ENCODE results near the gene RBM4. TPM values are rescaled to one million over a fixed set of nuclear protein-coding genes. Genes with fewer than 3 reads are reported as not detected.
A peak's percentile ranks its signal among the peaks of the same experiment; 100 is the strongest.

Gene RBM4
- polyA plus RNA-seq, 1 experiment, result 183 TPM

DNA sequence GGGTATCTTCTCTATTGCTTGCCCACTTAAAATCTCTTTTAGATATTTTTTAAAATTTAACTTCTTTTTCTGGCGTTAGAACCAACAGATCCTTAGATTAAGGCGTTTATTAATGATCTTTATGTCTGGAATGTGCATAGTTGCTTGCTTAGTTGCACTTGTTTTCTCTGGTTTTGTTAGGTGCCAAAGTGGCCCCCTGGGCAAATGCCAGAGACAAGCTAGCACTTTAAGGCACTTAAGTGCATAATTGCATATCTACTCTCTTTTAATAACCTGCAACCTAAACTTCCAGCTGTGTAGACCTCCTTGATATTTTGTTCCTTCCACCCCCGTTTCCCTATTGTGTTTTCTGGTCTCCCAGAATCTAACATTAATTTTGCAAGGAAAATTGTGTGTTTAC is 3.3 kb downstream of the RBM4 start:
- Histone ChIP-seq H3K27me3 (ENCODE audit: control insufficient read depth, insufficient read depth, low read length) (no peaks in the 10 kb centered on the region), H3K4me3 (ENCODE audit: low read depth, low read length) (peak overlapping the region; percentile 70), H3K36me3 (ENCODE audit: control insufficient read depth, insufficient read depth, low read length) (peaks cover 24% of the 10 kb centered on the region)
- ChIA-PET CTCF (no interaction called here), POLR2A (no interaction called here)
- TF ChIP-seq CTCF (IDR thresholded peaks at IDR 0.05; ENCODE audit: insufficient read depth, low read depth, low read length), result no peak
- no peak for DNase-seq (ENCODE audit: low read depth)

DNA sequence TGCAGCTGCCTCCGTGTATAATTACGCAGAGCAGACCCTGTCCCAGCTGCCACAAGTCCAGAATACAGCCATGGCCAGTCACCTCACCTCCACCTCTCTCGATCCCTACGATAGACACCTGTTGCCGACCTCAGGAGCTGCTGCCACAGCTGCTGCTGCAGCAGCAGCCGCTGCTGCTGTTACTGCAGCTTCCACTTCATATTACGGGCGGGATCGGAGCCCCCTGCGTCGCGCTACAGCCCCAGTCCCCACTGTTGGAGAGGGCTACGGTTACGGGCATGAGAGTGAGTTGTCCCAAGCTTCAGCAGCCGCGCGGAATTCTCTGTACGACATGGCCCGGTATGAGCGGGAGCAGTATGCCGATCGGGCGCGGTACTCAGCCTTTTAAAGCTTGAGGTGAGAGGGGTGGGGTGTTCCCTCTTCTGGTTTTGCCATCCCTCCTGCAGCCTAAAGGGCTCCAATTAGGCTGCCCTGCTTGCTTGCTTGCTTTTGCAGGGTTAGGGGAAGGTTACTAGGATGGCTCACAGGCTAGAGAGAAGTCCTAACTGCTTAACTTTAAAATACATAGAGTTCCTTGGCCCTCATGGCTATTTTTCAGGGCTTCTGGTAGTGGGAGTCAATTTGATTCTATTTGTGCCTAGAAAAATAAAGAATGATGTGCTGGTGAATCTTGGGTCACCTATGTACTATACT is 5.4 kb downstream of the RBM4 start:
- Histone ChIP-seq H3K36me3 (ENCODE audit: control insufficient read depth, insufficient read depth, low read length) (peaks cover 24% of the 10 kb centered on the region), H3K4me3 (ENCODE audit: low read depth, low read length) (no peak overlapping the region), H3K27me3 (ENCODE audit: control insufficient read depth, insufficient read depth, low read length) (no peaks in the 10 kb centered on the region)
- POLR2A ChIA-PET, result no interaction called here
- DNase-seq (ENCODE audit: low read depth), result no peak
- CTCF ChIA-PET, result no interaction called here
- no peak for TF ChIP-seq CTCF (IDR thresholded peaks at IDR 0.05; ENCODE audit: insufficient read depth, low read depth, low read length)

DNA sequence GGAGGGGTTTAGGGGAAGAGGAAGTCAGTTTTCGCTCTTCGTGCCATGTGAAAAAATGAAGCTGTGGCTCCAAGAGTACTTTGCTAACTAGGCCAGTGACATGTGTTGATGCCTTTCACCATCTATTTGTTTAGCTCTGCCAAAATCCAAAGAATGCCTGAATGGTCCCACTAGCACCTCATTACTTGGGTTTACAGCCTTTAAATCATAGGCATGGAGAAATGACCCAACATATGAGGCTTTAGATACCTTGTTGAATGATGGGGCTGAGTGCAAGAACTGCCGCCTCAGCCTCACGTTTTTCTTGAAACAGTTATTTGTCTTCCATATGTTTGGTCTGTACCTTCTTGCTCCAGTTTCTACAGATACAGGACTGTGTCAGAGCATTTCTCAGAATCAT is 8.3 kb downstream of the RBM4 start:
- POLR2A ChIA-PET, result interaction anchor here (0.5 kb wide), 1 partner anchor 31 kb away, joined by 3 read pairs; the partner anchor contains the start of gene RBM14
- Histone ChIP-seq H3K4me3 (ENCODE audit: low read depth, low read length) (no peak overlapping the region), H3K27me3 (ENCODE audit: control insufficient read depth, insufficient read depth, low read length) (no peaks in the 10 kb centered on the region), H3K36me3 (ENCODE audit: control insufficient read depth, insufficient read depth, low read length) (peaks cover 18% of the 10 kb centered on the region)
- no peak for TF ChIP-seq CTCF (IDR thresholded peaks at IDR 0.05; ENCODE audit: insufficient read depth, low read depth, low read length)
- DNase-seq (ENCODE audit: low read depth), result no peak
- CTCF ChIA-PET, result interaction anchor here (1.2 kb wide), 1 partner anchor 15 kb away, joined by 3 read pairs; no protein-coding TSS in a partner anchor

GRCh38 chr11:66649903-66650302 is 11.4 kb downstream of the RBM4 start:
- POLR2A ChIA-PET, result interaction anchor here (0.5 kb wide), 1 partner anchor 10 kb away, joined by 3 read pairs; no protein-coding TSS in a partner anchor
- CTCF ChIA-PET, result interaction anchor here (1.0 to 1.4 kb wide), 2 partner anchors 11 to 13 kb away, joined by 3 read pairs; partner anchors contain the start of gene RBM4
- no peak for DNase-seq (ENCODE audit: low read depth)
- H3K27me3 ChIP-seq (ENCODE audit: control insufficient read depth, insufficient read depth, low read length), result no peaks in the 10 kb centered on the region
- no peak overlapping the region for H3K4me3 ChIP-seq (ENCODE audit: low read depth, low read length)
- peaks cover 8% of the 10 kb centered on the region; the same call in 1 of the 2 replicates for H3K36me3 ChIP-seq (ENCODE audit: control insufficient read depth, insufficient read depth, low read length)
- TF ChIP-seq CTCF (IDR thresholded peaks at IDR 0.05; ENCODE audit: insufficient read depth, low read depth, low read length), result no peak

DNA sequence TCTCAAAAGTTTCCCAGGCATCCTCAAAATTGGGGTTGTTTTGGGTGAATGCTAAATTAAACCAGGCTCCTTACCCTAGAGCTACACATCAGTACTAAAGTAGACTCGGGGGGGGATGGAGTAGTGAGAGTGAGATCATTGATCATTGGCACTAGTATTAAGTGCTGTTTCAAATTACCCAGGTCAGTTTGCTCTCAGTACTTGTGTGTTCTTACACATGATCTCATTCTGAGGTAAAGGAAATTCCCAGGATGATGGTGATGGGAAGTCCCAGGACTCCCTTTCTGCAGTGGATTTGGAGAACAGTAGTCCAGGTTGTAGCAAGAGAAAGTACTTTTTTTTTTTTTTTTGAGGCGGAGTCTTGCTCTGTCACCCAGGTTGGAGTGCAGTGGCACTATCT is 12.5 kb downstream of the RBM4 start:
- CTCF ChIA-PET, result no interaction called here

More for the DNA sequence above, 12.5 kb downstream of the RBM4 start:
- DNase-seq (ENCODE audit: low read depth), result no peak
- POLR2A ChIA-PET, result no interaction called here
- no peak for TF ChIP-seq CTCF (IDR thresholded peaks at IDR 0.05; ENCODE audit: insufficient read depth, low read depth, low read length)
- Histone ChIP-seq H3K4me3 (ENCODE audit: low read depth, low read length) (no peak overlapping the region), H3K36me3 (ENCODE audit: control insufficient read depth, insufficient read depth, low read length) (peaks cover 6% of the 10 kb centered on the region; the same call in 1 of the 2 replicates), H3K27me3 (ENCODE audit: control insufficient read depth, insufficient read depth, low read length) (no peaks in the 10 kb centered on the region)

All from BJ (cell line).